SK-N-SH (cell line): ENCODE results near the gene RCAN2.

ENCODE experiments used
- POLR2AphosphoS5 ChIP-seq: IDR thresholded peaks from 2 replicates; pipeline ENCODE4 v1.6.1; 2012; ENCODE audit warnings: low read depth, low read length
- RCOR1 ChIP-seq: fragments of 150-350 bp; IDR thresholded peaks from 2 replicates; pipeline ENCODE4 v1.6.1; 2017; ENCODE audit warnings: antibody characterized with exemption, low read length
- YY1 ChIP-seq: IDR thresholded peaks from 2 replicates; pipeline ENCODE4 v1.4.0; 2012; ENCODE audit warnings: low read depth, mild to moderate bottlenecking
- TF ChIP-seq, protein P1 (sequence below): fragments of 200-600 bp; sonication (generic); IDR thresholded peaks from 2 replicates; pipeline ENCODE4 v1.6.1; 2017; ENCODE audit warnings: antibody characterized with exemption, mild to moderate bottlenecking, moderate library complexity
- TF ChIP-seq, protein P2 (sequence below): IDR thresholded peaks from 2 replicates; pipeline ENCODE4 v1.4.0; 2012; ENCODE audit warnings: low read depth, borderline replicate concordance
- TF ChIP-seq, protein P3 (sequence below): IDR thresholded peaks from 2 replicates; pipeline ENCODE4 v1.4.0; 2012; ENCODE audit warnings: low read depth, borderline replicate concordance

DNA sequence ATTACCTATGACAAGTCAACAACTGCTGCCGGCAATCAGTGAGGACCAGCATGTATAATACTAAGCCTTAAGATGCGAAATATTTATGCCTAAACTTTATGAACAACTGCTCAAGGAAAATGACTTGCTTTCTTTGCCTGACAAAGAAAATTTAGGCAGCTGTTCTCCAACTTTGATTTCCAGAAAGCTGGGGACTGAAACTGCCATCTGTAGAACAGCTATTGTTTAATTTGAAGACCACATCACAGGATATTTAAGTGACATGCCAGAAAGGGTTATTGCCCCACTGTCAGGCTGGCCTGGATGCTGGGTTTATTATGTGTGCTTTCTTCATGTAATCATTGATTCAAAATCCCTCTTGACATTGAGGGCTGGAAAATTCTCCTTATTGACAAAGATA is 166.5 kb downstream of the RCAN2 start:
- TF ChIP-seq YY1 (no peak), RCOR1 (no peak), POLR2AphosphoS5 (no peak)
- TF ChIP-seq, protein P1, sequence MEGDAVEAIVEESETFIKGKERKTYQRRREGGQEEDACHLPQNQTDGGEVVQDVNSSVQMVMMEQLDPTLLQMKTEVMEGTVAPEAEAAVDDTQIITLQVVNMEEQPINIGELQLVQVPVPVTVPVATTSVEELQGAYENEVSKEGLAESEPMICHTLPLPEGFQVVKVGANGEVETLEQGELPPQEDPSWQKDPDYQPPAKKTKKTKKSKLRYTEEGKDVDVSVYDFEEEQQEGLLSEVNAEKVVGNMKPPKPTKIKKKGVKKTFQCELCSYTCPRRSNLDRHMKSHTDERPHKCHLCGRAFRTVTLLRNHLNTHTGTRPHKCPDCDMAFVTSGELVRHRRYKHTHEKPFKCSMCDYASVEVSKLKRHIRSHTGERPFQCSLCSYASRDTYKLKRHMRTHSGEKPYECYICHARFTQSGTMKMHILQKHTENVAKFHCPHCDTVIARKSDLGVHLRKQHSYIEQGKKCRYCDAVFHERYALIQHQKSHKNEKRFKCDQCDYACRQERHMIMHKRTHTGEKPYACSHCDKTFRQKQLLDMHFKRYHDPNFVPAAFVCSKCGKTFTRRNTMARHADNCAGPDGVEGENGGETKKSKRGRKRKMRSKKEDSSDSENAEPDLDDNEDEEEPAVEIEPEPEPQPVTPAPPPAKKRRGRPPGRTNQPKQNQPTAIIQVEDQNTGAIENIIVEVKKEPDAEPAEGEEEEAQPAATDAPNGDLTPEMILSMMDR, result no peak
- TF ChIP-seq, protein P2, sequence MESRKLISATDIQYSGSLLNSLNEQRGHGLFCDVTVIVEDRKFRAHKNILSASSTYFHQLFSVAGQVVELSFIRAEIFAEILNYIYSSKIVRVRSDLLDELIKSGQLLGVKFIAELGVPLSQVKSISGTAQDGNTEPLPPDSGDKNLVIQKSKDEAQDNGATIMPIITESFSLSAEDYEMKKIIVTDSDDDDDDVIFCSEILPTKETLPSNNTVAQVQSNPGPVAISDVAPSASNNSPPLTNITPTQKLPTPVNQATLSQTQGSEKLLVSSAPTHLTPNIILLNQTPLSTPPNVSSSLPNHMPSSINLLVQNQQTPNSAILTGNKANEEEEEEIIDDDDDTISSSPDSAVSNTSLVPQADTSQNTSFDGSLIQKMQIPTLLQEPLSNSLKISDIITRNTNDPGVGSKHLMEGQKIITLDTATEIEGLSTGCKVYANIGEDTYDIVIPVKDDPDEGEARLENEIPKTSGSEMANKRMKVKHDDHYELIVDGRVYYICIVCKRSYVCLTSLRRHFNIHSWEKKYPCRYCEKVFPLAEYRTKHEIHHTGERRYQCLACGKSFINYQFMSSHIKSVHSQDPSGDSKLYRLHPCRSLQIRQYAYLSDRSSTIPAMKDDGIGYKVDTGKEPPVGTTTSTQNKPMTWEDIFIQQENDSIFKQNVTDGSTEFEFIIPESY, result no peak
- TF ChIP-seq, protein P3, sequence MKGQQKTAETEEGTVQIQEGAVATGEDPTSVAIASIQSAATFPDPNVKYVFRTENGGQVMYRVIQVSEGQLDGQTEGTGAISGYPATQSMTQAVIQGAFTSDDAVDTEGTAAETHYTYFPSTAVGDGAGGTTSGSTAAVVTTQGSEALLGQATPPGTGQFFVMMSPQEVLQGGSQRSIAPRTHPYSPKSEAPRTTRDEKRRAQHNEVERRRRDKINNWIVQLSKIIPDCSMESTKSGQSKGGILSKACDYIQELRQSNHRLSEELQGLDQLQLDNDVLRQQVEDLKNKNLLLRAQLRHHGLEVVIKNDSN, result no peak
